Calu3 (cell line): ENCODE data around the gene MON2. TPM values are rescaled to one million over a fixed set of nuclear protein-coding genes. Genes with fewer than 3 reads are reported as not detected.

Source experiments
- BruUV-seq: library from RNA; stranded (reverse); fragments of 400-500 nt; replicated peaks from 2 replicates; lab custom pipeline; 2021; lab: Mats Ljungman, UMichigan
- CTCF ChIA-PET: fragments of 300-600 bp; sonication (Branson Sonifier 250); formaldehyde crosslinking; loops from one replicate; lab custom pipeline; 2022; ENCODE audit warnings: antibody characterized with exemption; lab: Charles Lee
- DNase-seq: peaks from one replicate; pipeline ENCODE4 v3.0.0; 2022
- H3K27ac Mint-ChIP-seq: one replicate; pipeline ENCODE4 v1.8.0; 2022; ENCODE audit warnings: mixed read lengths; ENCODE audit not compliant: unreplicated experiment
- H3K27me3 Mint-ChIP-seq: one replicate; pipeline ENCODE4 v1.8.0; 2022; ENCODE audit warnings: mixed read lengths; ENCODE audit not compliant: unreplicated experiment
- H3K36me3 Mint-ChIP-seq: one replicate; pipeline ENCODE4 v1.8.0; 2022; ENCODE audit warnings: mild to moderate bottlenecking, moderate library complexity, mixed read lengths; ENCODE audit not compliant: insufficient read depth, unreplicated experiment
- H3K4me1 Mint-ChIP-seq: one replicate; pipeline ENCODE4 v1.8.0; 2022; ENCODE audit warnings: mild to moderate bottlenecking, low read depth, mixed read lengths; ENCODE audit not compliant: unreplicated experiment
- H3K4me3 Mint-ChIP-seq: one replicate; pipeline ENCODE4 v1.8.0; 2022; ENCODE audit warnings: mild to moderate bottlenecking, low read depth, moderate library complexity, mixed read lengths; ENCODE audit not compliant: unreplicated experiment
- H3K9me3 Mint-ChIP-seq: one replicate; pipeline ENCODE4 v1.8.0; 2022; ENCODE audit warnings: low read depth, mixed read lengths; ENCODE audit not compliant: unreplicated experiment
- intact Hi-C: fragments of 100-400 bp; cut with micrococcal nuclease; formaldehyde crosslinking; loops from one replicate; pipeline ENCODE4 v1.10.0; 2022; ENCODE audit not compliant: unreplicated experiment
- total RNA-seq: library from RNA; stranded (reverse); gene quantifications from 2 replicates; pipeline ENCODE4 v1.2.3, GENCODE V29; 2022
- TF ChIP-seq, protein P1 (sequence below): fragments of 200-600 bp; IDR thresholded peaks from one replicate; pipeline ENCODE4 v1.8.0; 2022; ENCODE audit warnings: antibody characterized with exemption; ENCODE audit not compliant: unreplicated experiment

MON2 gene
- total RNA-seq, 1 experiment from 2014 or later: 46.7 TPM

DNA sequence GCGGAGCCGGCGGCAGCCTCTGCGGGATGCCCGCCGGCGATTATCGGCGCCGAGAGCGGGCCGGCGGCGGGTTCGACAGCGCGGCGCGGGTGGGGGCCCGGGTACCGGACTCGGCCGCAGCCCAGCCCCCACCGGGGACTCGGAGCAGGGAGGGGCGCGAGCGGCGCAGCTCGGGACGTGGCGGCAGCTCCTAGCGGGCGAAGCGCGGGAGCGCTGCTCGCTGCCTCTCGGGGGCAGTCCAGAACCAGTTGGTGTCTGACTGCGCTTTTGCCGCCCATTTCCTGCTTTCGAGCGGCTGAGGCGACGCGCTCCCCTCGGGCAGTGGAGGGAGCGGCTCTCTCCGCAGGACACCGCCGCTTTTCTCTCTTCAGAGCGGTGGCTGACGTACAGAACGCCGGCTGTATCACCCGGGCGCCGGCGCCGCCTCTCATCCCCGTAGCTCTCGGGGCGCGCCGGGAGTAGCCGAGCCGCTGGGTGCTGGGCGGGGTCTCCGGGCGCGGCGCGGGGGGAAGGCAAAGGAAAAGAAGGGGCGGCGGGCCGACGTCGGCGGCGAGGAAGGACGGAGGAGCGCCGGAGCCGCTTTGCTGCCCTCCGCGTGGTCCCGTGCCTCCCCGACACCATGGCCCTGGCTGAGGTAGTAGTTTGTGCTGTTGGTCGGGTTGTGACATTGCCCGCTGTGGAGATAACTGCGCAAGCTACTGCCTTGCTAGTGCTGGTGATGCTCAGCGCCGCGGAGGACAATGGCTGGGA, 136.6 kb downstream of the MON2 start:
- DNase-seq: peak; percentile 92
- Mint-ChIP-seq H3K36me3 (peaks cover 60% of the 10 kb centered on the region), H3K27me3 (no peaks in the 10 kb centered on the region), H3K9me3 (no peaks in the 10 kb centered on the region), H3K4me3 (peak overlapping the region; percentile 88), H3K27ac (peak overlapping the region; percentile 99), H3K4me1 (peaks cover 18% of the 10 kb centered on the region)
- TF ChIP-seq, protein P1, sequence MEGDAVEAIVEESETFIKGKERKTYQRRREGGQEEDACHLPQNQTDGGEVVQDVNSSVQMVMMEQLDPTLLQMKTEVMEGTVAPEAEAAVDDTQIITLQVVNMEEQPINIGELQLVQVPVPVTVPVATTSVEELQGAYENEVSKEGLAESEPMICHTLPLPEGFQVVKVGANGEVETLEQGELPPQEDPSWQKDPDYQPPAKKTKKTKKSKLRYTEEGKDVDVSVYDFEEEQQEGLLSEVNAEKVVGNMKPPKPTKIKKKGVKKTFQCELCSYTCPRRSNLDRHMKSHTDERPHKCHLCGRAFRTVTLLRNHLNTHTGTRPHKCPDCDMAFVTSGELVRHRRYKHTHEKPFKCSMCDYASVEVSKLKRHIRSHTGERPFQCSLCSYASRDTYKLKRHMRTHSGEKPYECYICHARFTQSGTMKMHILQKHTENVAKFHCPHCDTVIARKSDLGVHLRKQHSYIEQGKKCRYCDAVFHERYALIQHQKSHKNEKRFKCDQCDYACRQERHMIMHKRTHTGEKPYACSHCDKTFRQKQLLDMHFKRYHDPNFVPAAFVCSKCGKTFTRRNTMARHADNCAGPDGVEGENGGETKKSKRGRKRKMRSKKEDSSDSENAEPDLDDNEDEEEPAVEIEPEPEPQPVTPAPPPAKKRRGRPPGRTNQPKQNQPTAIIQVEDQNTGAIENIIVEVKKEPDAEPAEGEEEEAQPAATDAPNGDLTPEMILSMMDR: peak; percentile 47
- CTCF ChIA-PET: interaction anchor here (0.6 to 1.7 kb wide), 11 partner anchors 12 to 287 kb away, joined by 3 to 13 read pairs (median 5); partner anchors contain the start of gene MON2
- no TSS peak for BruUV-seq
- intact Hi-C loops: no loop called here

DNA sequence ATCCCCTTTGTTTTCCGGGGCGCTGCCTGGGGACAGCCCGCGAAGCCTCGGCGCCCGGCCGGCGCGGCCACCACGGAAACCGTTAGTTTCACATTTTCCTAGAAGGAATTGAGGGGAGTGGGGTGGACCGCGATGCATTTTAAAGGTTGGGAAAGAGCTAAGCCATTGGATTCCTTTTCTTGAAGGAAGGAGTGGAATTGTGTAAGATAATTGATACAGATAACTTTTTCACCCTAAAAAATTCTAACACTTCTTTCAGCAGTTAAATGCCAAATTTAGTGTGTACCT, 137.1 kb downstream of the MON2 start:
- no peaks in the 10 kb centered on the region for H3K9me3 Mint-ChIP-seq
- no peak for DNase-seq
- TF ChIP-seq, protein P1: no peak
- H3K4me1 Mint-ChIP-seq: peaks cover 18% of the 10 kb centered on the region
- H3K27ac Mint-ChIP-seq: peak overlapping the region; percentile 95
- CTCF ChIA-PET: interaction anchor here (0.6 to 1.7 kb wide), 4 partner anchors 22 to 286 kb away, joined by 3 to 13 read pairs (median 4); no protein-coding TSS in a partner anchor
- H3K4me3 Mint-ChIP-seq: peak overlapping the region; percentile 88
- peaks cover 62% of the 10 kb centered on the region for H3K36me3 Mint-ChIP-seq
- BruUV-seq: no TSS peak
- intact Hi-C loops: loop anchor here (2.0 kb wide), 2 partner anchors 121 to 129 kb away; no protein-coding TSS in a partner anchor
- H3K27me3 Mint-ChIP-seq: no peaks in the 10 kb centered on the region

DNA sequence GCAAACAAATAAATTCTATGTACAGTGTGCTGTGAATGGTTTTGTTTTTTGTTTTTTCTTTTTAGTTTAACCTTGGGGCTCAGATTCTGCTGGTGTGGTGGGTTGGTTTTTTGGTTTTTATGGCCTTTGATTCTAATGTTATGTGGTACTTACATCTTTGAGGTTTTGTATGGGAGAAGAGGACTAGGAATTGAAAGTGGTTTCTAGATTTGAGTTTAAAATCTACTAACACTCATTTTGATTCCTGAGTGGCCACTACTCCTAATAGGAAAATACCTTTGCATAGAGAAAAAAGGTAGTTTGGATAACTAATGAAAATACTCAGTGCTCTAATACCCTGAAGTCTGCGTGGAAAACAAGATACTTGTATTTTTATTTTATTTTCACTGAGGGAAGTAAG, 137.7 kb downstream of the MON2 start:
- CTCF ChIA-PET: interaction anchor here (1.7 kb wide), 1 partner anchor 23 kb away, joined by 13 read pairs; no protein-coding TSS in a partner anchor
- no TSS peak for BruUV-seq
- Mint-ChIP-seq H3K27ac (peak overlapping the region; percentile 95), H3K4me3 (peak overlapping the region; percentile 88), H3K27me3 (no peaks in the 10 kb centered on the region), H3K4me1 (peaks cover 25% of the 10 kb centered on the region), H3K9me3 (no peaks in the 10 kb centered on the region), H3K36me3 (peaks cover 68% of the 10 kb centered on the region)
- no peak for DNase-seq
- intact Hi-C loops: loop anchor here (2.0 kb wide), 2 partner anchors 120 to 128 kb away; no protein-coding TSS in a partner anchor
- TF ChIP-seq, protein P1: no peak

DNA sequence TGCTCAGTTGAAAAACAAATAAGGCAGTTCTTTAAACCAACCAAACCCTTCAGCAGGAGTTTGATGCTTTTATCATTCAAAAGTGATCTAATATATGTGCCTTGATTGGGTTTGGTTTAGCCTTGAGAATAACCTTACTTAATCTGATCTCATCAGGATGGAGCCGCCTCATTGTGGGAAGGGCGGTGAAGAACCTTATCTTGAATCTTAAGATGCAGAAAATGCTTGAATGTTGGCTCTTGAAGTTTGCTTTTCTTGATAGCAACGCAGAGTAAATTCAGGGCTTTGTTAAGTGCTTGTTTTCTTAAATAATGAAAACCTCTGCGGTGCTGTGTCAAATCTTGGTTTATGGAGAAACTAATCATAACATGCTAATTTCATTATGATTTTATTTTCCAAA, 138.2 kb downstream of the MON2 start:
- peak overlapping the region; percentile 95 for H3K27ac Mint-ChIP-seq
- no peaks in the 10 kb centered on the region for H3K27me3 Mint-ChIP-seq
- H3K4me3 Mint-ChIP-seq: peak overlapping the region; percentile 88

More for the DNA sequence above, 138.2 kb downstream of the MON2 start:
- intact Hi-C loops: loop anchor here (1.0 to 2.0 kb wide), 3 partner anchors 120 to 188 kb away; no protein-coding TSS in a partner anchor
- H3K9me3 Mint-ChIP-seq: no peaks in the 10 kb centered on the region
- CTCF ChIA-PET: interaction anchor here (1.1 to 1.7 kb wide), 4 partner anchors 13 to 189 kb away, joined by 3 to 5 read pairs (median 3); no protein-coding TSS in a partner anchor
- H3K4me1 Mint-ChIP-seq: peaks cover 26% of the 10 kb centered on the region
- no TSS peak for BruUV-seq
- H3K36me3 Mint-ChIP-seq: peaks cover 72% of the 10 kb centered on the region
- no peak for DNase-seq
- TF ChIP-seq, protein P1: no peak
